ENCODE results near the gene ALK. TPM values are rescaled to one million over a fixed set of nuclear protein-coding genes. Genes with fewer than 3 reads are reported as not detected.

The ALK gene
- total RNA-seq, 1 donor: under 0.01 TPM

DNA sequence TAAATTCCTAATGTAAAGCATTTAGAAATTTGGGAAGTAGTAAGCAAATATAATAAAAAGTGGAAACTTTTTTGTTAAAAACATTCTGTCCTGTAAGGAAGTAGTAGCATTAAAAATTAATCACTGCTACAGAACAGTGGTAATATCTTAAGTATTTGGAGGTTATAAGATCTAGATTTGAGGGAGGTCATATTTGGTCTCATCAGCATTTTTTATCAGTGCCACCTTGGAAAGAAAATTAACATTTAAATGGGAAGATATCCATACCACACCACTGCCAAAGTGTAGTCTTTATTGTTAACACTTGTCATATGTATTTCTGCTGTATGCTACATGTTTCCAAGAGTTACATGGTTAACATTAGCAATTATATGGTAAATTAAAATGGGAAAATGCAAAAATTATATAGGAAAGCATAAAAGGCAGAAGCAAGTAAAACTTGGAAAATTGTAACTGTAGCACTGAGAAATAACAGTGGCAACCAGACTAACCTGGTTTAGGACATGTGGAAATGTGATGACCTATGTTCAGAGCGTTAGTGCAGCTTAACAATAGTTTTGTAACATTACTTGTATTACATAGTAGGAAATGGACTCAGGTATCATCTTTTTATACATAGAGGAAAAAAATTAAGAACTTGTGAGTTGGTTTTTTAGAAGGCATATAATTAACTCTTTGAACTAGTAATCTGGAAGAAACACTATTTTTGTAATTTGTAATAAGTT, 759.0 kb downstream of the ALK start:
- H3K4me1 ChIP-seq (ENCODE audit: insufficient read depth, low read length): peaks cover 14% of the 10 kb centered on the region
- no peaks in the 10 kb centered on the region for H3K27me3 ChIP-seq (ENCODE audit: insufficient read depth, low read length)
- no peak overlapping the region for H3K4me3 ChIP-seq (ENCODE audit: insufficient read depth, low read length)
- H3K4me2 ChIP-seq (ENCODE audit: insufficient read depth, low read length): no peak overlapping the region
- H3K9me3 ChIP-seq (ENCODE audit: low read depth, low read length): no peaks in the 10 kb centered on the region
- no peak overlapping the region for H2AFZ ChIP-seq (ENCODE audit: low read length)
- no peak for DNase-seq (ENCODE audit: insufficient read length, low spot score, missing footprints)
- no peaks in the 10 kb centered on the region for H3K79me2 ChIP-seq (ENCODE audit: insufficient read depth, low read length)
- peaks cover 3% of the 10 kb centered on the region for H4K20me1 ChIP-seq (ENCODE audit: insufficient read depth, low read length)
- TF ChIP-seq, protein P1, sequence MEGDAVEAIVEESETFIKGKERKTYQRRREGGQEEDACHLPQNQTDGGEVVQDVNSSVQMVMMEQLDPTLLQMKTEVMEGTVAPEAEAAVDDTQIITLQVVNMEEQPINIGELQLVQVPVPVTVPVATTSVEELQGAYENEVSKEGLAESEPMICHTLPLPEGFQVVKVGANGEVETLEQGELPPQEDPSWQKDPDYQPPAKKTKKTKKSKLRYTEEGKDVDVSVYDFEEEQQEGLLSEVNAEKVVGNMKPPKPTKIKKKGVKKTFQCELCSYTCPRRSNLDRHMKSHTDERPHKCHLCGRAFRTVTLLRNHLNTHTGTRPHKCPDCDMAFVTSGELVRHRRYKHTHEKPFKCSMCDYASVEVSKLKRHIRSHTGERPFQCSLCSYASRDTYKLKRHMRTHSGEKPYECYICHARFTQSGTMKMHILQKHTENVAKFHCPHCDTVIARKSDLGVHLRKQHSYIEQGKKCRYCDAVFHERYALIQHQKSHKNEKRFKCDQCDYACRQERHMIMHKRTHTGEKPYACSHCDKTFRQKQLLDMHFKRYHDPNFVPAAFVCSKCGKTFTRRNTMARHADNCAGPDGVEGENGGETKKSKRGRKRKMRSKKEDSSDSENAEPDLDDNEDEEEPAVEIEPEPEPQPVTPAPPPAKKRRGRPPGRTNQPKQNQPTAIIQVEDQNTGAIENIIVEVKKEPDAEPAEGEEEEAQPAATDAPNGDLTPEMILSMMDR (IDR thresholded peaks at IDR 0.05; ENCODE audit: extremely low read depth, low read depth, low read length): no peak
- no peak overlapping the region for H3K27ac ChIP-seq (ENCODE audit: low read depth, low read length)
- peaks cover 37% of the 10 kb centered on the region for H3K36me3 ChIP-seq (ENCODE audit: insufficient read depth, low read length)

GRCh38 chr2:29160184-29160583, 761.2 kb downstream of the ALK start:
- peaks cover 1% of the 10 kb centered on the region for H3K4me1 ChIP-seq (ENCODE audit: insufficient read depth, low read length)
- H3K4me2 ChIP-seq (ENCODE audit: insufficient read depth, low read length): no peak overlapping the region
- DNase-seq (ENCODE audit: insufficient read length, low spot score, missing footprints): no peak
- no peaks in the 10 kb centered on the region for H3K9me3 ChIP-seq (ENCODE audit: low read depth, low read length)
- no peak overlapping the region for H3K4me3 ChIP-seq (ENCODE audit: insufficient read depth, low read length)
- H2AFZ ChIP-seq (ENCODE audit: low read length): no peak overlapping the region
- H3K36me3 ChIP-seq (ENCODE audit: insufficient read depth, low read length): peaks cover 50% of the 10 kb centered on the region
- H3K79me2 ChIP-seq (ENCODE audit: insufficient read depth, low read length): no peaks in the 10 kb centered on the region
- no peaks in the 10 kb centered on the region for H3K27me3 ChIP-seq (ENCODE audit: insufficient read depth, low read length)
- H3K27ac ChIP-seq (ENCODE audit: low read depth, low read length): no peak overlapping the region
- TF ChIP-seq, protein P1 (IDR thresholded peaks at IDR 0.05; ENCODE audit: extremely low read depth, low read depth, low read length): no peak
- H4K20me1 ChIP-seq (ENCODE audit: insufficient read depth, low read length): no peaks in the 10 kb centered on the region

GRCh38 chr2:29159125-29159524, 762.3 kb downstream of the ALK start:
- H3K36me3 ChIP-seq (ENCODE audit: insufficient read depth, low read length): peaks cover 60% of the 10 kb centered on the region
- TF ChIP-seq, protein P1 (IDR thresholded peaks at IDR 0.05; ENCODE audit: extremely low read depth, low read depth, low read length): no peak
- no peak overlapping the region for H3K27ac ChIP-seq (ENCODE audit: low read depth, low read length)
- no peaks in the 10 kb centered on the region for H3K27me3 ChIP-seq (ENCODE audit: insufficient read depth, low read length)
- no peak for DNase-seq (ENCODE audit: insufficient read length, low spot score, missing footprints)
- H3K9me3 ChIP-seq (ENCODE audit: low read depth, low read length): no peaks in the 10 kb centered on the region
- H2AFZ ChIP-seq (ENCODE audit: low read length): no peak overlapping the region
- no peaks in the 10 kb centered on the region for H3K79me2 ChIP-seq (ENCODE audit: insufficient read depth, low read length)
- H3K4me1 ChIP-seq (ENCODE audit: insufficient read depth, low read length): no peaks in the 10 kb centered on the region
- H3K4me3 ChIP-seq (ENCODE audit: insufficient read depth, low read length): no peak overlapping the region
- H3K4me2 ChIP-seq (ENCODE audit: insufficient read depth, low read length): no peak overlapping the region
- no peaks in the 10 kb centered on the region for H4K20me1 ChIP-seq (ENCODE audit: insufficient read depth, low read length)

- H4K20me1 ChIP-seq (ENCODE audit: insufficient read depth, low read length): no peaks in the 10 kb centered on the region
- H3K4me2 ChIP-seq (ENCODE audit: insufficient read depth, low read length): no peak overlapping the region
- no peaks in the 10 kb centered on the region for H3K79me2 ChIP-seq (ENCODE audit: insufficient read depth, low read length)
- peaks cover 76% of the 10 kb centered on the region for H3K36me3 ChIP-seq (ENCODE audit: insufficient read depth, low read length)
- H3K9me3 ChIP-seq (ENCODE audit: low read depth, low read length): no peaks in the 10 kb centered on the region
- no peaks in the 10 kb centered on the region for H3K4me1 ChIP-seq (ENCODE audit: insufficient read depth, low read length)
- TF ChIP-seq, protein P1 (IDR thresholded peaks at IDR 0.05; ENCODE audit: extremely low read depth, low read depth, low read length): no peak
- no peak overlapping the region for H3K4me3 ChIP-seq (ENCODE audit: insufficient read depth, low read length)
- no peak overlapping the region for H3K27ac ChIP-seq (ENCODE audit: low read depth, low read length)
- H2AFZ ChIP-seq (ENCODE audit: low read length): no peak overlapping the region
- no peak for DNase-seq (ENCODE audit: insufficient read length, low spot score, missing footprints)
- no peaks in the 10 kb centered on the region for H3K27me3 ChIP-seq (ENCODE audit: insufficient read depth, low read length)
Measured at GRCh38 chr2:29157131-29157530, 764.3 kb downstream of the ALK start.

Measured in osteoblast (primary cell).